Cardiac fibroblast (primary cell): ENCODE data around the gene POLR2C.

ENCODE experiments used
- DNase-seq, 2 donors: peaks; one replicate each; pipeline versions ENCODE4 v3.0.0 to v3.0.0-alpha.2; 2010; ENCODE audit warnings: low read depth in 2 of 2
- H3K4me3 ChIP-seq, 2 donors: replicated peaks in 1 of 2; 1 replicate in 1 of 2; 2 replicates in 1 of 2; pipeline ENCODE4 v1.5.1; 2011; ENCODE audit warnings: low read depth in 2 of 2, low read length in 2 of 2, mild to moderate bottlenecking in 2 of 2, moderate library complexity in 1 of 2
- CTCF ChIP-seq: IDR thresholded peaks from one replicate; pipeline ENCODE4 v1.5.1; 2011; ENCODE audit warnings: low read depth, mild to moderate bottlenecking, low read length, inconsistent platforms

POLR2C gene

GRCh38 chr16:57462209-57462977, at the start of gene POLR2C:
Gene POLR2C, plus strand, starts transcription at chr16:57462679. Its CDS starts 46 bp downstream, at chr16:57462725.
- H3K4me3 ChIP-seq, result peak within 1 kb of the TSS; percentile 81 to 92
- peak; percentile 89 to 90 for DNase-seq
- TF ChIP-seq CTCF, result peak; percentile 98

GRCh38 chr16:57413301-57413730, 49.2 kb upstream of the POLR2C start:
- H3K4me3 ChIP-seq, result no peak overlapping the region
- no peak for DNase-seq
- TF ChIP-seq CTCF, result no peak

- TF ChIP-seq CTCF, result no peak
- no peak for DNase-seq
- no peak overlapping the region for H3K4me3 ChIP-seq
These were observed 48.7 kb upstream of the POLR2C start for GRCh38 chr16:57413733-57414132.

- TF ChIP-seq CTCF, result no peak
- H3K4me3 ChIP-seq, result no peak overlapping the region
These were observed 46.4 kb upstream of the POLR2C start for GRCh38 chr16:57416084-57416483.

GRCh38 chr16:57419506-57419905, 43.0 kb upstream of the POLR2C start:
- no peak for DNase-seq
- no peak overlapping the region for H3K4me3 ChIP-seq
- no peak for TF ChIP-seq CTCF

More at GRCh38 chr16:57416084-57416483, 46.4 kb upstream of the POLR2C start:
- no peak for DNase-seq

- no peak overlapping the region for H3K4me3 ChIP-seq
- TF ChIP-seq CTCF, result peak; percentile 82
- peak; percentile 74 to 79 for DNase-seq
These were observed 40.2 kb upstream of the POLR2C start for GRCh38 chr16:57422026-57422944.
